K562 (cell line): ENCODE measurements around the gene TAT. TPM values are rescaled to one million over a fixed set of nuclear protein-coding genes. Genes with fewer than 3 reads are reported as not detected.
"Not testable (repeated sequence)": the region's sequence is repeated elsewhere in the genome, so short reads cannot be mapped to it uniquely, and the experiment has no call there.

Source experiments
- ATAC-seq: fragments of 200-7000 bp; cut with Tn5 transposase; 3 replicates; pipeline ENCODE4 v1.9.1; 2020; ENCODE audit warnings: moderate library complexity
- BruUV-seq: library from RNA; stranded (reverse); fragments of 400-500 nt; replicated peaks from 2 replicates; lab custom pipeline; 2021; lab: Mats Ljungman, UMichigan
- CTCF ChIA-PET: fragments of 300-600 bp; formaldehyde crosslinking; extraction: SDS; loops from one replicate; lab custom pipeline; 2021; ENCODE audit warnings: low intra/inter-chr PET ratio; lab: Yijun Ruan, JAX
- POLR2A ChIA-PET: fragments of 300-600, 350-650 bp; sonication (Branson Sonifier 250); formaldehyde crosslinking; extraction: SDS; loops from one replicate; lab custom pipeline; 2021; ENCODE audit warnings: antibody characterized with exemption, inconsistent platforms; lab: Yijun Ruan, JAX
- DNase-seq, 4 experiments: peaks; one replicate each; pipeline versions ENCODE4 v3.0.0 to v3.0.0-alpha.2; 2011 to 2018; ENCODE audit warnings: low spot score in 3 of 4, mixed read lengths in 3 of 4; ENCODE audit errors: extremely low read depth in 1 of 4
- FAIRE-seq: peaks from 2 replicates; lab custom pipeline; 2011; peaks lifted over from hg19 to GRCh38; lab: Jason Lieb, UNC
- H2AFZ ChIP-seq: 2 replicates; pipeline ENCODE4 v1.6.0; 2011; ENCODE audit warnings: low read depth, low read length, control low read depth, inconsistent platforms
- H3K27ac ChIP-seq: fragments of 200-600 bp; 3 replicates; pipeline ENCODE4 v1.8.0; 2011; ENCODE audit warnings: low read depth, mild to moderate bottlenecking, control low read depth, inconsistent platforms, low read length, moderate library complexity, mixed read lengths; ENCODE audit errors: extremely low read depth
- H3K27me3 ChIP-seq, 2 experiments: fragments of 300-600 bp in 1 of 2; 2 replicates in 1 of 2; 3 replicates in 1 of 2; pipeline versions ENCODE4 v1.6.0 to v1.8.0; 2011; ENCODE audit warnings: inconsistent platforms in 2 of 2, low read length in 2 of 2, mild to moderate bottlenecking in 1 of 2, mixed read lengths in 1 of 2, moderate library complexity in 1 of 2; ENCODE audit not compliant: control insufficient read depth in 2 of 2, insufficient read depth in 2 of 2
- H3K36me3 ChIP-seq: fragments of 300-600 bp; 3 replicates; pipeline ENCODE4 v1.8.0; 2011; ENCODE audit warnings: mild to moderate bottlenecking, low read length, inconsistent platforms; ENCODE audit not compliant: control insufficient read depth, insufficient read depth
- H3K4me1 ChIP-seq, 2 experiments: fragments of 200-600 bp in 1 of 2; replicated peaks in 1 of 2; 2 replicates in 1 of 2; 3 replicates in 1 of 2; pipeline versions ENCODE4 v1.5.1 to v1.8.0; 2011; ENCODE audit warnings: inconsistent platforms in 2 of 2, low read length in 2 of 2, mild to moderate bottlenecking in 1 of 2, mixed read lengths in 1 of 2, moderate library complexity in 1 of 2; ENCODE audit not compliant: control insufficient read depth in 2 of 2, insufficient read depth in 2 of 2
- H3K4me2 ChIP-seq: 2 replicates; pipeline ENCODE4 v1.6.1; 2011; ENCODE audit warnings: low read length, control low read depth, inconsistent platforms, mixed read lengths; ENCODE audit not compliant: insufficient read depth
- H3K4me3 ChIP-seq: fragments of 200-600 bp; sonication (generic), shearing (Covaris generic); 2 replicates; pipeline ENCODE4 v1.5.1; 2016; ENCODE audit warnings: control low read depth, inconsistent platforms
- H3K79me2 ChIP-seq: fragments of 200-600 bp; 3 replicates; pipeline ENCODE4 v1.8.0; 2011; ENCODE audit warnings: low read length, inconsistent platforms; ENCODE audit not compliant: control insufficient read depth, insufficient read depth
- H3K9ac ChIP-seq, 2 experiments: 2 replicates each; pipeline versions ENCODE4 v1.6.0 to v1.6.1; 2011; ENCODE audit warnings: low read depth in 2 of 2, low read length in 2 of 2, control low read depth in 1 of 2, inconsistent platforms in 1 of 2, mild to moderate bottlenecking in 1 of 2, mixed read lengths in 1 of 2; ENCODE audit not compliant: insufficient read depth in 1 of 2
- H3K9me1 ChIP-seq: one replicate; pipeline ENCODE4 v1.6.0; 2011; ENCODE audit warnings: inconsistent platforms, mild to moderate bottlenecking, low read length, moderate library complexity; ENCODE audit not compliant: control insufficient read depth, insufficient read depth
- H3K9me3 ChIP-seq: replicated peaks from 2 replicates; pipeline ENCODE4 v1.5.1; 2011; ENCODE audit warnings: low read depth, low read length, inconsistent platforms; ENCODE audit not compliant: control insufficient read depth, insufficient read depth
- H4K20me1 ChIP-seq: replicated peaks from 2 replicates; pipeline ENCODE4 v1.6.1; 2011; ENCODE audit warnings: low read length, inconsistent platforms, mixed read lengths; ENCODE audit not compliant: control insufficient read depth, insufficient read depth
- POLR2AphosphoS5 ChIP-seq: IDR thresholded peaks from 2 replicates; pipeline ENCODE4 v1.6.1; 2011; ENCODE audit warnings: mild to moderate bottlenecking, low read depth, low read length, moderate library complexity; ENCODE audit not compliant: control insufficient read depth, insufficient read depth
- ZNF174 ChIP-seq: fragments of 250-450 bp; sonication (Bioruptor Pico); IDR thresholded peaks from 2 replicates; pipeline ENCODE4 v1.4.0; 2020; ENCODE audit warnings: mild to moderate bottlenecking
- ZNF449 ChIP-seq: fragments of 250-450 bp; sonication (Bioruptor Pico); IDR thresholded peaks from 2 replicates; pipeline ENCODE4 v1.8.0; 2022; ENCODE audit warnings: moderate library complexity, mild to moderate bottlenecking, inconsistent platforms
- WGBS: fragments of 100-300 bp; shearing (Covaris generic); methylation state at CpG from one replicate; pipeline ENCODE4 v1.1.6; 2016; ENCODE audit warnings: low coverage, mixed read lengths; ENCODE audit not compliant: insufficient coverage; ENCODE audit errors: missing lambda C conversion rate; 5-methylcytosine and 5-hydroxymethylcytosine counted together
- in situ Hi-C: fragments of 300-500 bp; cut with MboI; formaldehyde crosslinking; loops from 4 replicates; pipeline ENCODE4 v1.15.0; 2018; ENCODE audit warnings: inconsistent platforms, mixed read lengths
- intact Hi-C: fragments of 100-400 bp; cut with micrococcal nuclease; formaldehyde crosslinking; loops from 2 replicates; pipeline ENCODE4 v1.14.2; 2022
- polyA plus RNA-seq, 8 experiments: library from polyadenylated mRNA; depleted of rRNA in 4 of 8; stranded (reverse) in 5 of 8; unstranded in 3 of 8; fragments of >200 nt; fragmentation: Nextera tagmentation in 2 of 8; fragmentation: Illumina TruSeq in 1 of 8; extraction: Ambion mirVana in 2 of 8; extraction: Trizol in 1 of 8; gene quantifications; 2 replicates each; pipeline versions ENCODE4 v1.2.1 to v1.2.3, GENCODE V29; 2011 to 2014; ENCODE audit warnings: inconsistent platforms in 1 of 8, missing spikeins in 1 of 8
- total RNA-seq, 7 experiments: library from RNA; depleted of rRNA in 6 of 7; stranded (reverse); fragments of >200 nt in 6 of 7; fragmentation: Illumina TruSeq in 2 of 7; extraction: Trizol in 2 of 7; gene quantifications; 2 replicates each; pipeline versions ENCODE4 v1.2.1 to v1.2.3, GENCODE V29; 2011 to 2021; ENCODE audit warnings: low replicate concordance in 1 of 7

The TAT gene
- total and polyA plus RNA-seq, 9 of the 15 experiments (the other 6 are each of a cell fraction or from before 2014, with no cell fraction given): 0.04 to 0.24 (median 0.04) TPM; not detected in 6

DNA sequence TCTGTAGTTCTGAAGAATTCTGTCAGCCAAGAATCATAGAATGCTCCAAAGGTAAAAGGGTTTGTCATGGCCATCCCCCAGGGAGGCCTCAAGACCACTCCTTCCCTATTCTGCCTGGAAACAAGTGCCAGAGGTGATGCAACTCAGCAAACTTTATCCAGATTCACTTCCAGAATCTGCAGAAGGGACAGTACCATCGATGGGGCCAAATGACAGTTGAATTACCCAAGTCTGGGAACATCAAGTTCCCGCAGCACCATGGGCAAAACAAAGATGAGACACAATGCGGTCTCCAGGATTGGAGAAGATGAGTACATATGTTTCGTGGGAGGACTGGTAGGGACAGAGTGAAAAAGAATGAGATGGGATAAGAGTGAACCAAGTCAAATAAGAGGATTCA, 13.7 kb upstream of the TAT start (continued):
- TF ChIP-seq ZNF449: no peak
- TF ChIP-seq POLR2AphosphoS5: no peak
- TF ChIP-seq ZNF174 (CRISPR knock-in tag): no peak

- H4K20me1 ChIP-seq, H3K36me3 ChIP-seq, H3K9ac ChIP-seq, H3K9me3 ChIP-seq, H3K4me2 ChIP-seq, H2AFZ ChIP-seq, H3K4me1 ChIP-seq, H3K4me3 ChIP-seq, CTCF ChIA-PET, H3K27ac ChIP-seq, POLR2A ChIA-PET, in situ Hi-C loops, DNase-seq, ATAC-seq, BruUV-seq, H3K9me1 ChIP-seq, intact Hi-C loops, H3K79me2 ChIP-seq, FAIRE-seq: not testable (repeated sequence)
- peaks cover 23 to 32% of the 10 kb centered on the region in 2 experiments; a peak in 4 of 5 replicates for H3K27me3 ChIP-seq
- WGBS: no CpG with 5 or more reads among the region's 2 CpGs
Measured at GRCh38 chr16:71590071-71590470, 13.2 kb upstream of the TAT start.

- H3K4me1 ChIP-seq, H4K20me1 ChIP-seq, H3K9me1 ChIP-seq, H3K4me2 ChIP-seq, FAIRE-seq, POLR2A ChIA-PET, H3K36me3 ChIP-seq, intact Hi-C loops, H3K9me3 ChIP-seq, BruUV-seq, H3K27ac ChIP-seq, H3K4me3 ChIP-seq, H3K79me2 ChIP-seq, DNase-seq, CTCF ChIA-PET, H3K9ac ChIP-seq, H2AFZ ChIP-seq, ATAC-seq: not testable (repeated sequence)
- peaks cover 23 to 38% of the 10 kb centered on the region in 2 experiments; a peak in 4 of 5 replicates for H3K27me3 ChIP-seq
- in situ Hi-C loops: loop anchor here (10.0 kb wide), 1 partner anchor 165 kb away; no protein-coding TSS in a partner anchor
- 8% methylated on average over 12 of the region's 30 CpGs for WGBS
Measured at GRCh38 chr16:71589334-71589733, 12.4 kb upstream of the TAT start.
